ENCODE measurements around the gene ZNF526.

DNA sequence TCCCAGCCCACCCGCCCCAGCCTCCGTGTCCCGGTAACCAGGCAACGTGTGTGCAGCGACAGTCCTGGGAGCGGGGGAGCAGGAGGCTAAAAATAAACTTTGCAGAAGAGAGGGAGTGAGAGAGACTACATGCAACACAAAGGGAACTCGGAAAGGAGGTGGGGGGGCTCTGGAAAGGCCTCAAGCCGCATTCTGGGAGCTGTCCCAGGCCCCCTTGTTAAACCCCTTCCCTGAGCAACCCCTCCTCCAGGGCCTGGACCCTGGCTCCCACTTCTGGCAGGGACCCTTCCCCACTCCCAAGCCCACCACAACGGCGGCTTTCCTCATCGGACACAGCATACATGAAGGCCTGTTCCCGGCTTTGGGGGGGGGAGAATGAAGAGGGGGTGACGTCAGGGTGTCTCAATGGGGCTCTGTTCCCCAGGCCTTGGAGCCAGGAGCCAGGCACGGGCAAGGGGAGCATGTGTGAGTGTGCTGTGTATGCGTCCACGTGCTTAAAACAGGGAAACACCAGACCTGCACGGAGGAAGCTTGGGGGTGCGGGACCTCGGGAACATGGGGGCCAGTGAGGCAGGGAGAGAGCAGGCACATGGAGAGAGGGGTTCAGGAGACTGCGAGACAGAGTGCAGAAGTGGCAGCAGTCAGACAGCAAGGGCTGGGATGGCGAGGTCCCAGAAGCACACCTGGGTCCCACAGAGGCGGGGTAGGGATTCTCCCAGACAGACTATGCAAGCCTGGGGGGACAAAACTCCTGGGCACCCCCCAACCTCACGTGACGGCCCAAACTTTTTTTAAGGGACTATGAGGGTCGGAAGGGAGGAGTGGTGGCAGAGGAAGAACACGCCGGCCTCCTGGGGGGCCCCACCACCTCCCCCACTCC is 32.5 kb downstream of the ZNF526 start:
- TF ChIP-seq CTCF (IDR thresholded peaks at IDR 0.05; ENCODE audit: insufficient read depth, low read length, poor library complexity, severe bottlenecking) (no peak), EZH2phosphoT487 (conservative IDR thresholded peaks at IDR 0.05; ENCODE audit: low read length) (no peak)

Data from SU-DHL-6 (cell line).